NCI-H2196 treated with DMSO at 0.1 percent for 48 hours (cell line): Measurements from ENCODE around the gene USP17L21.
"Not testable (repeated sequence)": the region's sequence is repeated elsewhere in the genome, so short reads cannot be mapped to it uniquely, and the experiment has no call there.

Experiments
- DNase-seq: peaks from one replicate; lab custom pipeline; 2025; ENCODE audit not compliant: unreplicated experiment; lab: John Stamatoyannopoulos, UW

The USP17L21 gene

GRCh38 chr4:9262572-9262971 is at the start of gene USP17L21:
Gene USP17L21 (plus strand): TSS chr4:9262872. CDS start chr4:9262872, 0 bp downstream.
- DNase-seq: not testable (repeated sequence)

- not testable (repeated sequence) for DNase-seq
These were observed 48.0 kb upstream of the USP17L21 start for GRCh38 chr4:9214701-9215100.

GRCh38 chr4:9215105-9215504 is 47.6 kb upstream of the USP17L21 start, which contains the start of gene USP17L11:
Gene USP17L11 (plus strand): TSS chr4:9215405. CDS start chr4:9215405, 0 bp downstream.
- DNase-seq: not testable (repeated sequence)

GRCh38 chr4:9219852-9220251 is 42.8 kb upstream of the USP17L21 start, which contains the start of gene USP17L12:
Gene USP17L12 (plus strand): TSS chr4:9220152. CDS start chr4:9220152, 0 bp downstream.
- not testable (repeated sequence) for DNase-seq

- DNase-seq: not testable (repeated sequence)
These were observed 38.1 kb upstream of the USP17L21 start, which contains the start of gene USP17L13 for GRCh38 chr4:9224596-9224995. Gene USP17L13 (plus strand): TSS chr4:9224896. CDS start chr4:9224896, 0 bp downstream.

- DNase-seq: not testable (repeated sequence)
These were observed 32.4 kb upstream of the USP17L21 start for GRCh38 chr4:9230249-9230648.

- not testable (repeated sequence) for DNase-seq
These were observed 28.6 kb upstream of the USP17L21 start, which contains the start of gene USP17L15 for GRCh38 chr4:9234085-9234484. Gene USP17L15 (plus strand): TSS chr4:9234385. CDS start chr4:9234385, 0 bp downstream.

- not testable (repeated sequence) for DNase-seq
These were observed 24.2 kb upstream of the USP17L21 start for GRCh38 chr4:9238461-9238860.

- DNase-seq: not testable (repeated sequence)
These were observed 19.1 kb upstream of the USP17L21 start, which contains the start of gene USP17L17 for GRCh38 chr4:9243579-9243978. Gene USP17L17 (plus strand): TSS chr4:9243879. CDS start chr4:9243879, 0 bp downstream.

- DNase-seq: not testable (repeated sequence)
These were observed 14.6 kb upstream of the USP17L21 start, which contains the start of gene USP17L18 for GRCh38 chr4:9247953-9248680. Gene USP17L18 (plus strand): TSS chr4:9248630. CDS start chr4:9248630, 0 bp downstream.

GRCh38 chr4:9253078-9253477 is 9.6 kb upstream of the USP17L21 start, which contains the start of gene USP17L19:
Gene USP17L19 (plus strand): TSS chr4:9253378. CDS start chr4:9253378, 0 bp downstream.
- DNase-seq: not testable (repeated sequence)

GRCh38 chr4:9257824-9258223 is 4.8 kb upstream of the USP17L21 start, which contains the start of gene USP17L20:
Gene USP17L20 (plus strand): TSS chr4:9258124. CDS start chr4:9258124, 0 bp downstream.
- DNase-seq: not testable (repeated sequence)

GRCh38 chr4:9267319-9267718 is 4.6 kb downstream of the USP17L21 start, which contains the start of gene USP17L22:
Gene USP17L22 (plus strand): TSS chr4:9267619. CDS start chr4:9267619, 0 bp downstream.
- DNase-seq: not testable (repeated sequence)

- DNase-seq: not testable (repeated sequence)
These were observed 9.0 kb downstream of the USP17L21 start for GRCh38 chr4:9271719-9272118.
